NCI-H226 (cell line): ENCODE data around the gene DAZL.
"Not testable (repeated sequence)": the region's sequence is repeated elsewhere in the genome, so short reads cannot be mapped to it uniquely, and the experiment has no call there.

Experiments used
- DNase-seq: peaks from one replicate; pipeline ENCODE4 v3.0.0-alpha.2; 2015

Gene DAZL

GRCh38 chr3:16604887-16605602, at the start of gene DAZL:
Gene DAZL (minus strand): TSS chr3:16605423. CDS start chr3:16605205, 218 bp downstream.
- no peak for DNase-seq

- DNase-seq: no peak
Observed at GRCh38 chr3:16654976-16655375, 49.8 kb upstream of the DAZL start.

- no peak for DNase-seq
Observed at GRCh38 chr3:16653712-16654111, 48.5 kb upstream of the DAZL start.

GRCh38 chr3:16647668-16648067, 42.4 kb upstream of the DAZL start:
- no peak for DNase-seq

- DNase-seq: no peak
Observed at GRCh38 chr3:16639806-16640205, 34.6 kb upstream of the DAZL start.

- DNase-seq: no peak
Observed at GRCh38 chr3:16633948-16634347, 28.7 kb upstream of the DAZL start.

GRCh38 chr3:16632395-16632794, 27.2 kb upstream of the DAZL start:
- DNase-seq: peak; percentile 11

GRCh38 chr3:16618721-16619120, 13.5 kb upstream of the DAZL start:
- peak; percentile 88 for DNase-seq

GRCh38 chr3:16617155-16617554, 11.9 kb upstream of the DAZL start:
- DNase-seq: not testable (repeated sequence)

GRCh38 chr3:16616083-16616482, 10.9 kb upstream of the DAZL start:
- no peak for DNase-seq

- peak; percentile 12 for DNase-seq
Observed at GRCh38 chr3:16614033-16615031, 9.1 kb upstream of the DAZL start.

GRCh38 chr3:16609927-16610580, 4.8 kb upstream of the DAZL start:
- DNase-seq: no peak

- no peak for DNase-seq
Observed at GRCh38 chr3:16608816-16609215, 3.6 kb upstream of the DAZL start.

GRCh38 chr3:16607718-16608117, 2.5 kb upstream of the DAZL start:
- DNase-seq: no peak

- DNase-seq: peak; percentile 8
Observed at GRCh38 chr3:16606398-16606797, 1.2 kb upstream of the DAZL start.

GRCh38 chr3:16605966-16606365, 743 bp upstream of the DAZL start:
- DNase-seq: no peak

GRCh38 chr3:16604433-16604832, 790 bp downstream of the DAZL start:
- DNase-seq: no peak

GRCh38 chr3:16601537-16602005, 3.7 kb downstream of the DAZL start:
- no peak for DNase-seq

- peak; percentile 45 for DNase-seq
Observed at GRCh38 chr3:16600780-16601536, 4.3 kb downstream of the DAZL start.

GRCh38 chr3:16599694-16600093, 5.5 kb downstream of the DAZL start:
- no peak for DNase-seq

GRCh38 chr3:16596352-16597032, 8.7 kb downstream of the DAZL start:
- no peak for DNase-seq

GRCh38 chr3:16595778-16596177, 9.4 kb downstream of the DAZL start:
- no peak for DNase-seq
